GM12873 (cell line): ENCODE data around the gene CORIN.

Source experiments
- CTCF ChIP-seq: IDR thresholded peaks from 2 replicates; pipeline ENCODE4 v1.5.1; 2012; ENCODE audit warnings: low read depth, mild to moderate bottlenecking, moderate library complexity, low read length, control low read depth; ENCODE audit not compliant: insufficient read depth; ENCODE audit errors: missing control alignments

Gene CORIN

GRCh38 chr4:47771020-47771419 is 66.8 kb downstream of the CORIN start:
- TF ChIP-seq CTCF: no peak

- TF ChIP-seq CTCF: no peak
Measured at GRCh38 chr4:47763279-47763678, 74.6 kb downstream of the CORIN start.

GRCh38 chr4:47762376-47763266 is 75.2 kb downstream of the CORIN start:
- TF ChIP-seq CTCF: no peak

GRCh38 chr4:47752214-47752613 is 85.7 kb downstream of the CORIN start:
- TF ChIP-seq CTCF: no peak

- TF ChIP-seq CTCF: no peak
Measured at GRCh38 chr4:47750788-47751187, 87.1 kb downstream of the CORIN start.

- no peak for TF ChIP-seq CTCF
Measured at GRCh38 chr4:47749858-47750257, 88.0 kb downstream of the CORIN start.

- no peak for TF ChIP-seq CTCF
Measured at GRCh38 chr4:47749060-47749459, 88.8 kb downstream of the CORIN start.
